Small intestine (tissue), 7 donors: ENCODE measurements around the gene AFTPH. TPM values are rescaled to one million over a fixed set of nuclear protein-coding genes. Genes with fewer than 3 reads are reported as not detected.
A peak's percentile ranks its signal among the peaks of the same experiment; 100 is the strongest.

Experiments
- DNase-seq, 2 donors: peaks; one replicate each; pipeline versions ENCODE4 v3.0.0 to v3.0.0-alpha.2; 2013
- FAIRE-seq: peaks from 2 replicates; lab custom pipeline; 2012; peaks lifted over from hg19 to GRCh38; lab: Jason Lieb, UNC
- H3K27ac ChIP-seq, 3 donors: one replicate each; pipeline ENCODE4 v1.5.1; 2013; ENCODE audit warnings: low read length in 2 of 3, mild to moderate bottlenecking in 2 of 3, control low read depth in 1 of 3, inconsistent platforms in 1 of 3, low read depth in 1 of 3, moderate library complexity in 1 of 3
- H3K27me3 ChIP-seq, 3 donors: one replicate each; pipeline ENCODE4 v1.6.1; 2013; ENCODE audit warnings: low read length in 3 of 3, inconsistent platforms in 1 of 3; ENCODE audit not compliant: control insufficient read depth in 3 of 3, insufficient read depth in 3 of 3
- H3K36me3 ChIP-seq, 3 donors: one replicate each; pipeline ENCODE4 v1.6.1; 2013; ENCODE audit warnings: low read length in 3 of 3, inconsistent platforms in 1 of 3, low read depth in 1 of 3, mild to moderate bottlenecking in 1 of 3, moderate library complexity in 1 of 3; ENCODE audit not compliant: control insufficient read depth in 3 of 3, insufficient read depth in 2 of 3
- H3K4me1 ChIP-seq, 3 donors: one replicate each; pipeline ENCODE4 v1.6.1; 2013; ENCODE audit warnings: low read length in 2 of 3, inconsistent platforms in 1 of 3, low read depth in 1 of 3, mild to moderate bottlenecking in 1 of 3, moderate library complexity in 1 of 3; ENCODE audit not compliant: control insufficient read depth in 3 of 3, insufficient read depth in 2 of 3
- H3K4me3 ChIP-seq, 3 donors: one replicate each; pipeline ENCODE4 v1.5.1; 2013; ENCODE audit warnings: low read length in 3 of 3, control low read depth in 1 of 3, inconsistent platforms in 1 of 3, low read depth in 1 of 3, mild to moderate bottlenecking in 1 of 3, moderate library complexity in 1 of 3
- H3K9me3 ChIP-seq, 2 donors: one replicate each; pipeline ENCODE4 v1.6.1; 2013; ENCODE audit warnings: low read depth in 1 of 2, low read length in 1 of 2; ENCODE audit not compliant: control insufficient read depth in 2 of 2, insufficient read depth in 1 of 2
- WGBS, 3 donors: extraction: QIAGEN DNeasy Blood & Tissue Kit; methylation state at CpG; one replicate each; pipeline ENCODE4 v1.1.7; 2013; 5-methylcytosine and 5-hydroxymethylcytosine counted together
- polyA plus RNA-seq, 4 donors: library from polyadenylated mRNA; stranded (reverse) in 3 of 4; unstranded in 1 of 4; fragments of 200-250 nt in 3 of 4; fragments of 120-200 nt in 1 of 4; gene quantifications; one replicate each; pipeline versions ENCODE4 v1.2.1 to v1.2.3, GENCODE V29; 2013
- donor health status: healthy with polysubstance abuse.
- donor health status: control.
- donor health status: control.
- donor health status: Bipolar disorder and iron deficiency.
- donor health status: healthy.

AFTPH gene
- polyA plus RNA-seq, 4 donors = 27.2 to 51.0 (median 43.6) TPM

DNA sequence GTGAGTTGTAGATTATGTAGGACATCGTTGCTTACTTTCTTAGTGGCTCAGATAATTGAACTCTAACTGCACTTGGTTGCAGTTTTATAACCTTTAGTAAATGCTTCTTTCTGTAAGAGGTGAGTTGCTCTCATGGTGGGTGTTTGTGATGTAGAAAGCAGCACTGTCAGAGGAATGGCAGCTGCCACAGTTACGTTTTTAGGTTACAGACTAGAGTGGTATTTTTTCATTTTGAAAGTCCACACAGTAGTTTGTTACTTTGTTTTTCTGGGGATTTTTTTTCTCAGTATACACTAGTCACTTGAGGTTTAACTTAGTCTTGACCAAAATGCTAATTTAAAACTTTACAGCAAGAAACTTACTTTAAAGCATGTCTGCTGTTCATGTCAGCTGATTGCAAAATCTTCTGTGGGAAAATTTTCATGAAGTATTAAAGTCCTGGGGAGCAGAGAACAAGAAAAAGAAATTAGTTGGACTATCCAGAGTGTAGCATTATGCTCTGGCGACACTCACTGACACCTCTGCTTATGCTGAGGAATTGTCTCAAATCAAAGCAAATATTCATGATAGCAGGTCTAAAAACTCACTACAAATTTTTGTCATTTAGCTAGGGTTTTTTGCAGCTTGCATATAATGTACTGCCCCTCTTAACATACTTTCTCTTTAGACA lies 14.8 kb downstream of the AFTPH start:
- no peak overlapping the region for H3K27ac ChIP-seq

DNA sequence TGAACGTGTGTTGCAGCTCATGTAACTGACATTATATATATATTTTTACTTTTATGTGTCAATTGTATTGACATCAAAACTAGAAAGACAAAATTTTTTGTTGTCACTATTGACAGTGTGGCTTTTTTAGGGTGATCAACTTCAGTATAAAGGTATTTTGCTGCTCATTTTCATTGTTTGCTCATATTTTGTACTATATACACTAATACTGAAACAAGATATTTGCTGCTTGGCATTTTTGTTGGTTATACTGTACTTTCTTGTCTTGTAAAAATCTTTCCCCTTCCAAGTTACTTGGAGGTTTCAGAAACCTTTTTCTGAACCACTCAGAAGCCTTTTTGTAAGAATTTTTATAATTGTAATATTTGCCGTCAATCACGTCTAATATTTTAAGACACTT lies 16.5 kb downstream of the AFTPH start:
- Histone ChIP-seq H3K27me3 (no peaks in the 10 kb centered on the region), H3K36me3 (no peaks in the 10 kb centered on the region), H3K4me1 (peaks cover 2 to 10% (median 2%) of the 10 kb centered on the region in 3 donors), H3K27ac (no peak overlapping the region), H3K9me3 (no peaks in the 10 kb centered on the region), H3K4me3 (no peak overlapping the region)
- FAIRE-seq (no peak), DNase-seq (no peak)
- WGBS, 3 donors = 69 to 88% (median 77%) methylated on average over 3 of the region's 3 CpGs

More for the DNA sequence above, 14.8 kb downstream of the AFTPH start:
- FAIRE-seq (no peak), DNase-seq (no peak)
- H3K9me3 ChIP-seq = no peaks in the 10 kb centered on the region
- no peak overlapping the region for H3K4me3 ChIP-seq
- whole genome bisulfite sequencing, 3 donors = 61 to 70% (median 63%) methylated on average over 3 of the region's 3 CpGs
- H3K4me1 ChIP-seq = peaks cover 2 to 10% (median 2%) of the 10 kb centered on the region in 3 donors
- H3K36me3 ChIP-seq = no peaks in the 10 kb centered on the region
- no peaks in the 10 kb centered on the region for H3K27me3 ChIP-seq

DNA sequence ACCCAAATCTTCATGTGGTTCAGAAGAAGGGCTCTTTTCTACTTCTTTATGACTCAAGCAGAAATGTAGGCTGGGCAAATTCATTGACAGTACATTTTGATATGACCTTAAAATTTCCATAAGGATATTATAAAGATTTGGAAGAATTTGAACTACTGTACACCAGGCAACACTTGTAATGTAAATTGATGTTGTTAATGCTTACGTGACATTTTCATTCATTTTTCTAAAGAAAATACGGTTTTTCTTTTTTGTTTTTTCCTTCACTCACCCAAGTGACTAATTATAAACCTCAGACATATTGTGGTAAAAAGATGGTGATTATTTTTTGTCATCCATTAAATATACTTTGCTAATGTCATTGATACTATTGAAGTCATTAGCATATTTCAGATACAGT lies 17.4 kb downstream of the AFTPH start:
- Histone ChIP-seq H3K27ac (no peak overlapping the region), H3K4me3 (no peak overlapping the region), H3K27me3 (no peaks in the 10 kb centered on the region), H3K9me3 (no peaks in the 10 kb centered on the region), H3K36me3 (no peaks in the 10 kb centered on the region), H3K4me1 (peaks cover 2 to 7% (median 2%) of the 10 kb centered on the region in 3 donors)
- no peak for DNase-seq
- FAIRE-seq = no peak
- 85 to 89% (median 87%) methylated on average over 2 of the region's 2 CpGs for WGBS, 3 donors

DNA sequence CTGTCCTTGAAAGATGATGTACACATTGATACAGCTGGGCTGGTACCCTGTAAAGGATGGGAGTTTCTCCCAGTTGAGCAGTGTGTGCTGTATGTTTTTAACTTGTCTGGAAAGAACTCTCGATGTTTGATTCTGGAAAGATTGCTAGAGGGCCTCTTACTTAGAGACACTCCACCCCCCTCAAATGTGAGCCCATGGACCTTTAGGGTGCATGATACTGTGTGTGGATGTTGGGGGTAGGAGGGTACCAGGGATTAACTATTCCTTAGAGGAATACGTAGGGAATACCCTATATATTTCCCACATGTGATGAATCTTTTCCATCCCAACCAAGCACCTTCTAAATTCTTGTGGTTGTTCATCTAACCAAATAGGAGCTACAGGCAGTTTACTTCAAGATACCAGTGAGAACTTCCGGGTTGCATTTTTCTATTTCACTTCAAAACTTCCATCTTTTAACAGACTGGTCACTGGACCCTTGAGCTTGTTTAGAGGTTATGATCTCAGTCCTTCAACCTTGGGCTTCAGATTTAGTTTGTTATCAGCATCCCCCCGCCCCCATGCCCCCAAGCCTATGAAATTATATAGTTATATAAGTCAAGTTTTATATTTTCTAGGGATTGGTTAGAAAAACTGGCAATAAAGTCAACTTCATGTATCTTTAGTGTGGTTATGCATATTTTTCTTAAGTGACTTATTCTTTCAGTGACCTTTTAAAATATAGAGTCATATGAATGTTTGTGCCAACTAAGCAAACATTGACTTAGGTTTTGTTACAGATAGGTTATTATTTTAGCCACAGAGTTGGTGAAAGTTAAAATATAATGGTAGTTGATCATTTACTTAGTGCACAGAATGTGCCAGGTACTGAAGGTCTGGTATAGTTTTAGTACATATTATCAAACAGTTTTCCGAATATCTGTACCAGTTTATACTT lies 18.2 kb downstream of the AFTPH start:
- Histone ChIP-seq H3K4me3 (no peak overlapping the region), H3K27ac (no peak overlapping the region), H3K27me3 (no peaks in the 10 kb centered on the region), H3K4me1 (peaks cover 2 to 7% (median 2%) of the 10 kb centered on the region in 3 donors), H3K9me3 (no peaks in the 10 kb centered on the region), H3K36me3 (no peaks in the 10 kb centered on the region)
- DNase-seq = no peak
- 39 to 75% (median 41%) methylated on average over 5 of the region's 5 CpGs for WGBS, 3 donors
- FAIRE-seq = no peak

DNA sequence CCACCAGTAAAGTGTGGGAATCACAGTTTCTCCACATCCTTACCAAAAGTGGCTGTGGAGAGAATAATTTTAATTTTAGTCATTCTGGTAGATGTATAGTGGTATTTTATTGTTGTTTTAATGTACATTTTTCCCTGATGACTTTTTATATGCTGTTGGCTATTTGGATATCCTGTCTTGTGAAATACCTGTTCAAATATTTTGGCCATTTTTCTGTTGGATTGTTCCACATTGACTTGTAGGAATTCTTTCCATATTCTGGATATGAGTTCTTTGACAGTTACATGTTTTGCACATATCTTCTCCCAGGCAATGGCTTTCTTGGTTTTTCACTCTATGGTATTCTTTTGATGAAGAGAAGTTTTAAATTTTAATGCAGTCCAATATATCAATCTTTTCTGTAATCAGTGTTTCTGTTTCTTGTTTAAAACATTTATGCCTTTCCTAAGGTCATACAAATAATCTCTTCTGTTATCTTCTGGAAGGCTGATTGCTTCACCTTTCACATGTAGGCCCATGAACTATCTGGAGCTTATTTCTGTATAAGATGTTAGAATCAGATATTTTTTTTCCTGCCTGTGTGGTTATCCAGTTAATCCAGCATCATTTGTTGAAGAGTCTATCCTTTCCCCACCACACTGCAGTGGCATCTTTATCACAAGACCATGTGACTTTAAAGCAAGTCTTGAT lies 19.0 kb downstream of the AFTPH start:
- H3K36me3 ChIP-seq = no peaks in the 10 kb centered on the region
- no peak for DNase-seq
- no peak for FAIRE-seq
- H3K4me1 ChIP-seq = peaks cover 2 to 7% (median 2%) of the 10 kb centered on the region in 3 donors
- no peaks in the 10 kb centered on the region for H3K27me3 ChIP-seq
- no peaks in the 10 kb centered on the region for H3K9me3 ChIP-seq
- no peak overlapping the region for H3K4me3 ChIP-seq
- no peak overlapping the region for H3K27ac ChIP-seq

DNA sequence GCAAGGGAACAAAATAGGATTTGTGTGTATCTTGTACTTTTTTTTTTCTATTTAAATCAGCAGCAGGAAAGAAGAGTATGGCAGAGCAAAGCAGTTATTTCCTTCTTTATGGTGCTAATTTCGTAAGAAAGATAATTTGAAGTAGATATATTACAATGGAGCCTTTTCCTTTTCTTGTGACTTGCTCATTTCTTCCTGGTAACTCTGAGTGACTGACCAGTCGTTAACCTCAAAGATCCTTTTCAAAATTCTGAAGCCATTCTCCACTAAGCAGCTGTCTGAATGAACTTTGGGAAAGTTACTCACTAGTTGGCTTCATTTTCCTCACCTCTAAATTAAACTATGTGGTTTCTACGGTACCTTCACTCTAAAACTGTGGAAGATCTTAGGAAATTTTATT lies 24.6 kb downstream of the AFTPH start:
- H3K36me3 ChIP-seq = peaks cover 0 to 2% (median 0%) of the 10 kb centered on the region in 3 donors
- 43 to 67% (median 56%) methylated on average over 3 of the region's 3 CpGs for WGBS, 3 donors
- DNase-seq = no peak
- H3K4me3 ChIP-seq = no peak overlapping the region
- peaks cover 0 to 2% of the 10 kb centered on the region in 2 donors for H3K9me3 ChIP-seq
- H3K27me3 ChIP-seq = no peaks in the 10 kb centered on the region
- FAIRE-seq = no peak
- H3K27ac ChIP-seq = peak overlapping the region in 1 of 3 donors; percentile 15
- peaks cover 0 to 3% (median 0%) of the 10 kb centered on the region in 3 donors for H3K4me1 ChIP-seq

DNA sequence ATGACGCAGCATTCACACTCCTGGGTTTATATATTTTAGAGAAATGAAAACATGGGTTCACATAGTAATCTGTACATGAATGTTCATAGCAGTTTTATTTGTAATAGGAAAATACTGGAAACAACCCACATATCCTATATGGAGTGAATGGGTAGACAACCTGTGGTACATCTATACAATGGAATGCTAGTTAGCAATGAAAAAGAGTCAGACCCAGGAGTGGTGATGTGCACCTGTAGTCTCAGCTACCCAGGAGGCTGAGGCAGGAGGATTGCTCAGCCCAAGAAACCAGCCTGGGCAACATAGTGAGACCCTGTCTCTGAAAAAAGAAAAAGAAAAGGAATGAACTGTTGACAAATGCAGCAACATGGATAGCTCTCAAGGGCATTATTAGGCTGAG lies 25.9 kb downstream of the AFTPH start:
- Histone ChIP-seq H3K27ac (no peak overlapping the region), H3K4me3 (no peak overlapping the region), H3K36me3 (peaks cover 0 to 2% (median 0%) of the 10 kb centered on the region in 3 donors), H3K27me3 (no peaks in the 10 kb centered on the region), H3K9me3 (peaks cover 0 to 2% of the 10 kb centered on the region in 2 donors), H3K4me1 (peaks cover 0 to 3% (median 0%) of the 10 kb centered on the region in 3 donors)
- DNase-seq (no peak), FAIRE-seq (no peak)
- 97% methylated on average over 1 of the region's 1 CpG for WGBS, 3 donors

DNA sequence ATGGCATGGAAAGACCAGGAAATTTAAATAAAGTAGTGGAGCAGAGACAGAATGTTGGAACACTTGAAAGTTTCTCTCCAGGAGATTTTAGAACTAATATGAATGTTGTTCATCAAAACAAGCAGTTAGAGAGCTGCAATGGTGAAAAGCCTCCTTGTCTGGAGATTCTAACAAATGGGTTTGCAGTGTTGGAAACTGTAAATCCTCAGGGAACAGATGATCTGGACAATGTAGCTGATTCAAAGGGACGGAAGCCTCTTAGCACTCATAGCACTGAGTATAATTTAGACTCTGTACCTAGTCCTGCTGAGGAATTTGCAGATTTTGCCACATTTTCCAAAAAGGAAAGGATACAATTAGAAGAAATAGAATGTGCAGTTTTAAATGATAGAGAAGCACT lies 27.7 kb downstream of the AFTPH start:
- Histone ChIP-seq H3K9me3 (peaks cover 0 to 2% of the 10 kb centered on the region in 2 donors), H3K36me3 (peaks cover 0 to 2% (median 0%) of the 10 kb centered on the region in 3 donors), H3K4me1 (peaks cover 0 to 3% (median 0%) of the 10 kb centered on the region in 3 donors), H3K27me3 (no peaks in the 10 kb centered on the region), H3K27ac (no peak overlapping the region), H3K4me3 (no peak overlapping the region)
- WGBS, 3 donors = 91 to 97% (median 96%) methylated on average over 1 of the region's 1 CpG
- FAIRE-seq (no peak), DNase-seq (no peak)
